ENCODE measurements around the gene ZNF747. TPM values are rescaled to one million over a fixed set of nuclear protein-coding genes. Genes with fewer than 3 reads are reported as not detected.

Gene ZNF747
- total RNA-seq, 4 donors from 2014 or later: 13.6 to 30.7 (median 21.8) TPM

- Histone ChIP-seq H3K9me3 (no peaks in the 10 kb centered on the region), H3K4me1 (peaks cover 15 to 18% of the 10 kb centered on the region in 2 donors), H3K4me3 (replicated peaks in 1 of 3) (no peak overlapping the region), H3K27ac (no peak overlapping the region), H3K27me3 (no peaks in the 10 kb centered on the region), H3K36me3 (no peaks in the 10 kb centered on the region)
- intact Hi-C loops (cut with DNase I): no loop called here
- no peak for TF ChIP-seq CTCF (IDR thresholded peaks at IDR 0.05)
- TF ChIP-seq POLR2A (IDR thresholded peaks at IDR 0.05): no peak
- DNase-seq: no peak
- 77 to 87% methylated on average over 6 of the region's 6 CpGs for WGBS, 2 donors
Observed at GRCh38 chr16:30567991-30568638, 33.5 kb upstream of the ZNF747 start.

GRCh38 chr16:30567160-30567990 is 32.7 kb upstream of the ZNF747 start:
- DNase-seq: no peak
- Histone ChIP-seq H3K9me3 (no peaks in the 10 kb centered on the region), H3K36me3 (no peaks in the 10 kb centered on the region), H3K27me3 (no peaks in the 10 kb centered on the region), H3K27ac (no peak overlapping the region), H3K4me1 (peaks cover 13 to 15% of the 10 kb centered on the region in 2 donors), H3K4me3 (replicated peaks in 1 of 3) (no peak overlapping the region)
- WGBS, 2 donors: 74 to 84% methylated on average over 14 of the region's 14 CpGs
- intact Hi-C loops (cut with DNase I): no loop called here
- TF ChIP-seq CTCF (IDR thresholded peaks at IDR 0.05) (no peak), POLR2A (IDR thresholded peaks at IDR 0.05) (no peak)

- no peak for DNase-seq
- H3K4me1 ChIP-seq: peaks cover 11 to 12% of the 10 kb centered on the region in 2 donors
- no peaks in the 10 kb centered on the region for H3K27me3 ChIP-seq
- no peaks in the 10 kb centered on the region for H3K9me3 ChIP-seq
- H3K4me3 ChIP-seq (replicated peaks in 1 of 3): no peak overlapping the region
- WGBS, 2 donors: 93 to 94% methylated on average over 4 of the region's 4 CpGs
- no peak overlapping the region for H3K27ac ChIP-seq
- TF ChIP-seq CTCF (IDR thresholded peaks at IDR 0.05) (no peak), POLR2A (IDR thresholded peaks at IDR 0.05) (no peak)
- H3K36me3 ChIP-seq: no peaks in the 10 kb centered on the region
- intact Hi-C loops (cut with DNase I): no loop called here
Observed at GRCh38 chr16:30566531-30566930, 31.9 kb upstream of the ZNF747 start.

GRCh38 chr16:30565984-30566383 is 31.3 kb upstream of the ZNF747 start:
- H3K4me3 ChIP-seq (replicated peaks in 1 of 3): no peak overlapping the region
- H3K27me3 ChIP-seq: no peaks in the 10 kb centered on the region
- H3K9me3 ChIP-seq: no peaks in the 10 kb centered on the region
- H3K36me3 ChIP-seq: no peaks in the 10 kb centered on the region
- H3K27ac ChIP-seq: no peak overlapping the region
- DNase-seq: no peak
- peaks cover 14 to 15% of the 10 kb centered on the region in 2 donors for H3K4me1 ChIP-seq
- 68 to 75% methylated on average over 8 of the region's 8 CpGs for WGBS, 2 donors
- TF ChIP-seq CTCF (IDR thresholded peaks at IDR 0.05) (no peak), POLR2A (IDR thresholded peaks at IDR 0.05) (no peak)
- intact Hi-C loops (cut with DNase I): no loop called here

- intact Hi-C loops (cut with DNase I): no loop called here
- Histone ChIP-seq H3K9me3 (no peaks in the 10 kb centered on the region), H3K36me3 (no peaks in the 10 kb centered on the region), H3K27me3 (no peaks in the 10 kb centered on the region), H3K4me1 (peaks cover 11 to 12% of the 10 kb centered on the region in 2 donors), H3K27ac (no peak overlapping the region), H3K4me3 (replicated peaks in 1 of 3) (no peak overlapping the region)
- WGBS, 2 donors: 67 to 74% methylated on average over 7 of the region's 7 CpGs
- TF ChIP-seq CTCF (IDR thresholded peaks at IDR 0.05) (no peak), POLR2A (IDR thresholded peaks at IDR 0.05) (no peak)
- DNase-seq: no peak
Observed at GRCh38 chr16:30565526-30565925, 30.9 kb upstream of the ZNF747 start.
